ENCODE measurements around the gene CHERP.

Gene CHERP

DNA sequence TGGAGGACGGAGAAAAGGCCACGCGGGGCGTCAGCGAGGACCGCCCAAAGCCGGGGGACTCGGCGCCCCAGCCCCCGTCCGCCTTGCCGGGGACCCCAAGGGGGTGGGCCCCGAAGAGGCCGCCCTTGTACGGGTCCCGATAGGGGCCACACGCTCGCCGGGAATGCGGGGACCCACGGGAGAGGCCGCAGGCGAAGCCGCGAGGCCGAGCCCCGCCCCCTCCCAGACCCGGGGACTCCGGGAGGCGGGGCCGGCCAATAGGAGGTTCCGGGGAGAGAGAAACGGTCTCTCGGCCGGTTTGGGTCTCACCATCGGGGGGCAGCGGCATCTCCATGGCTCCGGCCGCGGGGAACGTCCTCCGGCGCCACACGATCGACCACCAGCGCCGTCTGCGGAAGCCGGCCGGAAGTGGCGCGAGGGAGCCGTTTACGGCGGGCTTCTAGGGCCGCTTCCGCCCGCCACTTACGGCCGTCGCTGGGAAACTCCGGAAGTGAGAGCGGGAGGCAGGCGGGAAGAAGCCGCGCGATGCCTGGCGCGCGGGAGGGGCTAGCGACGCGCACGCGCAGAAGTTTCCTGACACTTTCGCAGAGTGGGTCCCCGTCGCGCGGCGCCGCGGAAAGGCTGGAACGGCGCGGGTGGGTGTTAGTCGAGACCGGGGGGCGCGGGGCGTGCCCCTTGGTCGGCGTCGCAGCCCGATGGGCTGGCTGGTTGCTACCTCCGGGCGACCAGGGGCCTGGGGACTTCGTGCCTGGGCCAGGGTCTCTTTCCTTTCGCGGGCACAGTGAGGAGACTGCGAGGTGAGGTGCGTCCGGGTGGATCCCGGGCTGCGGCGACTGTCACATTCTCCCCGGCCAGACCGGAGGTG is at the start of gene CHERP:
Gene CHERP, minus strand, starts transcription at position 393 of the 865 bp plus-strand sequence. Its CDS starts 59 bp downstream, at position 334.
- DNase-seq (ENCODE audit: low read depth in 2 of 2), result peak; percentile 87 to 91

DNA sequence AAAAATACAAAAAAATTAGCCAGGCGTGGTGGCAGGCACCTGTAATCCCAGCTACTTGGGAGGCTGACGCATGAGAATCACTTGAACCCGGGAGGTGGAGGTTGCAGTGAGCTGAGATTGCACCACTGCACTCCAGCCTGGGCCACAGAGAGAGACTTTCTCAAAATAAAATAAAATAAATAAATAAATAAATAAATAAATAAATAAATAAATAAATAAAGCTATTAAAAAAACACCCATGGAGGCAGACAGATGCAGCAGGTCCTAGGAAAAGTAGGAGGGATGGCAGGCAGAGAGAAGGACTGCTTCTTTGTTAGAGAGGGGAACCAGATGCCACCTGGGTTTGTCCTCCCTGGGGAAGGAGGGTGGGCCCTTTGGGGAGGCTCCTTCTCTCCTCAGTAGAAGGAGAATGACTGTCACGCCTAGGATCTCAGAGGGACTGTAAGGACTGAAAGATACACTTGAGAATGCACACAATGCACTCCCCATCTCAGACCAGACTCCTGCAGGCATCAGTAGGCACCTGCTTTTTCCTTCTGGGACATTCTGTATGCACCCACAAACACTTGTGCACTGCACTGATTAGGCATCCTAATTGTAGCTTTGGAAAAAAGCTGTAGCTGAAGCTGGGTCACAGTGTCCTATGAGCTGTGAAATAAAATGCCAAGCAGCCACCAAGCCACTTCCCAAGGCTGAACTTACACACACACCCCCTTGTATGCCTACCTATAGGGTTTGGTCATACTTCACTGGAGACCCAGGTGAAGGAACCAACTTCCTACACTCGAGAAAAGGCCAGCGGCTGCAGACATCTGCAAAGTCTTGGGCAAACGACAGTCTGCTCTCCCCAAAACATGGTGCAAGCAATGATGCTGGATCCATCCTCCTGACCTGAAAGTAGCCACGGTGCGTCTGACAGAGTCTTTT is 48.9 kb upstream of the CHERP start:
- no peak for DNase-seq (ENCODE audit: low read depth in 2 of 2)

DNA sequence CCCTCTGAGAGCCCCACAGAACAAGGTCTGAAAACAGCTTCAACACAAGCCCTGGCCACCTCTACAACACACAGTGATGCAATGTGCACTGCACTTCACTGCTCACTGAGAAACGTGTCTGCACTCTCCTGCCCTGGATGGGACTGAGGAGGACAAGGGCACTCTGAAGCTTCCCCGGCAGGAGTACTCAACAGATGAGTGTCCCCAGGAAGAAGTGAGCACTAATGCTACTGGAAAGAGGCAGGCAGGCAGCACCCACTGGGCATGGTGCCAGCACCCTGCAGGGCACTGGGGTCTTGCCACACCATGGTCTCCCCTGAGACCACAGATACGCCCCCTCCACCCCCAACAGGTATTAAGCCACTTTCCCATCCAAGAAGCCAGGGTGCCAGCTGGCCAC is 47.7 kb upstream of the CHERP start:
- DNase-seq (ENCODE audit: low read depth in 2 of 2), result no peak

GRCh38 chr19:16588824-16589577 is 46.8 kb upstream of the CHERP start:
- no peak for DNase-seq (ENCODE audit: low read depth in 2 of 2)

- peak in 1 of 2 donors; percentile 22 for DNase-seq (ENCODE audit: low read depth in 2 of 2)
These were observed 45.9 kb upstream of the CHERP start for GRCh38 chr19:16587833-16588823.

DNA sequence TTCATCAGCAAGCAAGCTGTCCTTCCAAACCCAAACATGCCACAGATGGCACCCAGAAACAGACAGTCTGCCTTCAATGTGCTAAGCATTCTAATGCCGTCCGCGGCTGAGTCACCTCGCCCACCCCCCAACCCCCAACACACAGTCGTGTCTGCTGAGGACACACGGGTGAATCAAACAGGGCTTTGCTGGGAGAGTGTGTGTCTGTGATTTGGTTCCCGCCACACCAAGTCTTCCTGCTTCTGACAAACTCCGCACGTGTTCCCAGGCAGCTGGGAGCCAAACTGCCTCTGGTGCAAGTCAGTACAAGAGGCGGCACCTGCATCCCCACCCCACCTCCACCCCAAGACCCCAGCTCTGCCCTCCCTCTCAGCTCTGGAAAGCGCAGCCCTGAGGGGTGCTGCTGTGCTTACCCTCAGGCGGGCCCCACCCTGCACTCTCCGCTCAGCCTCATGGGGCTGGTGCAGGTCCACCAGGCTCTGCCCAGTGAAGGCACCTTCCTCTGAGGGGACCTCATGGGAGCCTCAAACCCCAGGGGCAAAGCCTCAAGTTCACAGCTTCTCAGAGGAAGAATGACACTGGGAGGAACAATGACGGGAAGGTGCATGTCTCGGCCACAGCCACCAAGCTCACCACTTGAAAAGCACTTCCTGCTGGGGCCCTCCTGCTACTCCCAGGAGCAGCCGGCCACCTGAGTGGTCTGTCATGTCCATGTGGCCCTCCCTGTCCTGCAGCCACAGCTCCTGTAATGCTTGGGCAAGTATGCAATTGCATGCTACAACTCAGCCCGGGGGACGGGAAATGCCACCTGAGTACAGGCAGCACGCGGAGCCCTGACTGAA is 45.0 kb upstream of the CHERP start:
- DNase-seq (ENCODE audit: low read depth in 2 of 2), result no peak

DNA sequence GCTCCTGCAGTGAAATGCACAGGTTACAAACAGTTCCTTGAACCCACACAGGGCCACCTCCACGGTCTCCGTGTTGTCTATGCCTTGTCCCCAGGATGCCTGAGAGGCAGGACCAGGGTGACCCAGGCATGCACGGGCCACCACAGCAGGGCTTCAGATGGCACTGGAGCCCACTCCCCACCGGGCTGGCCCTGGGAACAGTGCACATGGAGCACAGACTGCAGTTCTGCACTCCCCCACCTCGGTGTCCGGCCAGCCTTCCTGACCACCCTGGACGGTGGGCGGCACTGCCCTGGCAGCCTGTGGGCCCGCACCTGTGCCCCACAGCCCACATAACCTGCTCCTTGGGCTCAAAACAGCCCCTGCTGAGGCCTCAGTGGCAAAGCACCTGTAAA is 44.2 kb upstream of the CHERP start:
- no peak for DNase-seq (ENCODE audit: low read depth in 2 of 2)

DNA sequence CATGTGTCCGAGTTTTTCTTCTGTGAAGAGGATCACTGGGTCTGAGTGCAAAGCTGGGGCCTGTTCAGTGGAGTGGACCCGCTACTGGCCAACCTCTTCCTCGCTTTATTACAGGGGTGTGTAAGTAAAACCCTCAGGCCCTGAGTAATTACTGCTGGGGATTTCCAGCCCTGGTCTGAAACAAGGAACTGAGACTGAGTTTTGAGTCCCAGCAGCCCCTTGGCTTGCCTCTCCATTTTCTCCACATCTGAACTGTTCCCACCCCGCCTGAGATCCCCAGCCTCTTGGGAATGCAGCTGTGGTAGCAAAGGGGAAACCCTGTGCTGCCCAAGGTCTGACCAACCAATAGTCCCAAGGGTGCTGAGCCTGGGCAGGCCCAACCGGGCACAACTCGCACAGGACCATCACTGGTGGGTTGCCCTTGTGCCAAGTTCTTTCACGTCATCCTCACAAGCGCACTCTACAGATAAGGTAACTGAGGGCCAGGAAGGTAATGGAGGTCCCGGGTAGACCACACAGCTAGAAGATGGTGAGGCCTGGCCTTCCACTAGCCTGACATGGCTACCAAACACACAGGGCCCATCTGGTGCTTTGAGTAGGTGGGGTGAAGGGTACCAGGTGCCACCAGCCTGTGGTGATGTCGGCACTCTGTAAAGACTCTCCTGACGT is 43.7 kb upstream of the CHERP start:
- DNase-seq (ENCODE audit: low read depth in 2 of 2), result no peak

DNA sequence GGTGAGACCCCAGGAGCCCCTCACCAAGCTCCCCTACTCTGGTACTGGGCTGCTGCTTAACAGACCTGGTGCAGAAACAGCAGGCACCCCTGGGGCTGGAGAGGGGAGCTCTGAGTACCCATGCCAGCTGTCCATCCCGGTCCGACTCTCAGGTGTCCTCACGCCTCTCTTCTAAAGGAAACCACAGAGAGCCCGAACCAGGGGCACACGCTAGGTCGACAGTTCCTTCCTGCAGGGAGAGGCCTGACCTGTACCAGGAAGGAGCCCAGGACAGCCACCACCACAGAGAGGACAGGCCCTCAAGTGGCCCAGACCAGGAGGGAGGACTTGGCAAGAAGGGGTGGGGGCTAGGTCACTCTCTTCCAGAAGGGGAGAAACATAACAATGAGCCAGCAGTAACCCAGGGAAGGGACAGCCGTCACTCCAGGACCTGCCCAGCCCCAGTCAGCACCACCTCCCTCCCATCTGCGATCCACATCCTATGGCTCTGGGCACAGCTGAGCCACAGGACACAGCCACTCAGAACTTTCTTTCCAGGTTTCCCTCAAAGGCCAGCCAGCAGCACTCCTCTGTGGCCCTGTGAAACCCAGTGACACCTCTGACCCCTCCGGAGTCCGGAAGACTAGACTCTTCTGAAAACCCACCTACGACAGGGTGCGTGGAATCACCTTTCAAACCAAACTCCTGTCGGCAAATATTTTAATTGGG is 43.0 kb upstream of the CHERP start:
- DNase-seq (ENCODE audit: low read depth in 2 of 2), result no peak

GRCh38 chr19:16584248-16585093 is 42.2 kb upstream of the CHERP start:
- DNase-seq (ENCODE audit: low read depth in 2 of 2), result peak; percentile 73 to 78

- no peak for DNase-seq (ENCODE audit: low read depth in 2 of 2)
These were observed 40.4 kb upstream of the CHERP start for GRCh38 chr19:16582486-16583261.

DNA sequence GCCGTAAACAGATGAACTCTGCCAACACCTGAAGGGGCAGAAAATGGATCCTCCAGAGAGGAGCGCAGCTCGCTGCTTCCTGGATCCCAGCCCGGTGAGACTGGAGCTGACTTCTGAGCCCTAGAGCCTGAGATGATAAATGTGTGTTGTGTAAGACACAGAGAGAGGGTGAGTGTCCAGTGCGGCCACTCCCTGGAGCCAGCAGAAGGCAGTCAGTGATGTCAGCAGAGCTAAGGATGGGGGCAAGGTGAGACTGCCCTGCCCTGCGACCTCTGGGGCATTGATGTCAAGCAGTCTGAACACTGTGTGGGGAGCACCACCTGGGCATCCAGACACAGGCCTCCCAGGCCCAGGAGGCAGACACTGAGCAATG is 39.7 kb upstream of the CHERP start:
- DNase-seq (ENCODE audit: low read depth in 2 of 2), result no peak

GRCh38 chr19:16581145-16581970 is 39.1 kb upstream of the CHERP start:
- no peak for DNase-seq (ENCODE audit: low read depth in 2 of 2)

GRCh38 chr19:16579381-16579780 is 37.1 kb upstream of the CHERP start:
- DNase-seq (ENCODE audit: low read depth in 2 of 2), result no peak

- DNase-seq (ENCODE audit: low read depth in 2 of 2), result no peak
These were observed 35.3 kb upstream of the CHERP start for GRCh38 chr19:16577531-16577985.

Data from stimulated activated CD8-positive, alpha-beta memory T cell treated with anti-CD3 and anti-CD28 coated beads, Interleukin-2, amount 100 ng/mL, for 1 hour (primary cell).